Measurements from ENCODE around the gene P2RY12.

- no peak for TF ChIP-seq CTCF (IDR thresholded peaks at IDR 0.05)
- TF ChIP-seq ZFX (IDR thresholded peaks at IDR 0.05; ENCODE audit: borderline replicate concordance), result no peak
Measured at GRCh38 chr3:151395806-151396205, 11.3 kb upstream of the P2RY12 start.
